ENCODE measurements around the gene RALGDS.
A peak's percentile ranks its signal among the peaks of the same experiment; 100 is the strongest.

RALGDS gene

GRCh38 chr9:133149130-133150015 lies 28.3 kb upstream of the RALGDS start:
- peak; percentile 99 for DNase-seq (ENCODE audit: low spot score)
- no peak for TF ChIP-seq CTCF (IDR thresholded peaks at IDR 0.05; ENCODE audit: extremely low read depth, missing control alignments)

- DNase-seq (ENCODE audit: low spot score) = peak; percentile 53
- no peak for TF ChIP-seq CTCF (IDR thresholded peaks at IDR 0.05; ENCODE audit: extremely low read depth, missing control alignments)
Measured at GRCh38 chr9:133148199-133149129, 27.4 kb upstream of the RALGDS start.

- peak; percentile 87 for DNase-seq (ENCODE audit: low spot score)
- TF ChIP-seq CTCF (IDR thresholded peaks at IDR 0.05; ENCODE audit: extremely low read depth, missing control alignments) = peak; percentile 94
Measured at GRCh38 chr9:133147412-133148198, 26.6 kb upstream of the RALGDS start.

GRCh38 chr9:133146746-133147411 lies 25.8 kb upstream of the RALGDS start:
- no peak for TF ChIP-seq CTCF (IDR thresholded peaks at IDR 0.05; ENCODE audit: extremely low read depth, missing control alignments)

GRCh38 chr9:133144904-133145851 lies 24.1 kb upstream of the RALGDS start:
- TF ChIP-seq CTCF (IDR thresholded peaks at IDR 0.05; ENCODE audit: extremely low read depth, missing control alignments) = no peak
- DNase-seq (ENCODE audit: low spot score) = no peak

More at GRCh38 chr9:133146746-133147411, 25.8 kb upstream of the RALGDS start:
- no peak for DNase-seq (ENCODE audit: low spot score)

Measured in GM20000 (cell line).